ENCODE data around the gene PTCH2.
"Not testable (repeated sequence)": the region's sequence is repeated elsewhere in the genome, so short reads cannot be mapped to it uniquely, and the experiment has no call there.

DNA sequence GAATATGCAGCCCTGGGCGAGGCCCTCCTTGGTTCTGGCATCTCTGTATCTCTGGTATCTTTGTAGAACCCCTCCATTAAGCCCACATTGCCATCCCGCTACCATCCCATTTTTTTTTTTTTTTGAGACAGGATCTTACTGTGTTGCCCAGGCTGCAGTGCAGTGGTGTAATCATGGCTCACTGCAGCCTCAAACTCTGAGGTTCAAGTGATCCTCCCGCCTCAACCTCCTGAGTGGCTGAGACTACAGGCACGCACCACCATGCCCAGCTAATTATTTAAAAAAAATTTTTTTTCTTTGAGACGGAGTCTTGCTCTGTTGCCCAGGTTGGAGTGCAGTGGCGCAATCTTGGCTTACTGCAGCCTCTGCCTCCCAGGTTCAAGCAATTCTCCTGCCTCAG, 18.7 kb downstream of the PTCH2 start:
- not testable (repeated sequence) for TF ChIP-seq TAF1, POLR2AphosphoS5, POLR2A (IDR thresholded peaks at IDR 0.05; ENCODE audit: low read depth, low read length)

Data from GM12891 (cell line).